Activated CD4-positive, CD25-positive, alpha-beta regulatory T cell (primary cell): ENCODE results near the gene VTCN1.
A peak's percentile ranks its signal among the peaks of the same experiment; 100 is the strongest.
"Not testable (repeated sequence)": the region's sequence is repeated elsewhere in the genome, so short reads cannot be mapped to it uniquely, and the experiment has no call there.

ENCODE experiments used
- DNase-seq, 4 experiments: peaks; one replicate each; lab custom pipeline; 2025; lab: John Stamatoyannopoulos, UW

Gene VTCN1

DNA sequence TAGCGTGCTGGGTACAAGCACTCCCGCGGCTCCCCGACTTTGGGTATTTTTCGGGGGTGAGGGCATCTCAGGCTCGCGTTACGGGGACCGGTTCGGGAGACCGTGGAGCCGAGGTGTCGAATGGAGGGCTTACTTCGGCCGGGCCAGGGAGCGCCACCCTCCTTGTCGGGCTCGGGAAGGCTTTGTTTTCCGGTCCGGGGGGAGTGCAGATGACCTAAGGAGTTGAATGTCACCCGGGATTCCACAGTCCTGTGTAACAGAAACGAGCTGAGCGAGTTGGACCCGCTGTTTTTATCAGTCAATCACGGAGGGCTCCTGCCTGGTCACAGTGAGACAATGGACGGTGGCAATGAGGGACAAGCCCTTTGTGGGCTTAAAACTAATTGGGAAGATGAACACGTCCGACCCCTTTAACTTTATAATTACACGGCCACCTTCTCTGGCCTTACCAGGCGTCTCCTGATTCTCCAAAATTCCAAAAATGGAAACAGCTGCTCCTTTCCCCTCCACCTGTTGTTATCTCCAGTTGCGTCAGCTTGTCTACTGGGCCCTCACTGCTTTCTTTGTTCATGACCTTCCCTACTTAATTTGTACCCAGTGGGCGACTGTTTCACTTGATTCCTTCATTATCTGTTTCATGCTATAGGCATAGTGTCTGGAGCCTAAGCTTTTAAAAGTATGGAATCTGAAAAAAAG is 88.2 kb downstream of the VTCN1 start:
- no peak for DNase-seq

GRCh38 chr1:117121589-117122329 is 89.0 kb downstream of the VTCN1 start, which contains the start of gene TRIM45:
Gene TRIM45, minus strand, starts transcription at chr1:117121749. Its CDS starts 548 bp downstream, at chr1:117121201.
- peak; percentile 51 to 68 (median 60) for DNase-seq

DNA sequence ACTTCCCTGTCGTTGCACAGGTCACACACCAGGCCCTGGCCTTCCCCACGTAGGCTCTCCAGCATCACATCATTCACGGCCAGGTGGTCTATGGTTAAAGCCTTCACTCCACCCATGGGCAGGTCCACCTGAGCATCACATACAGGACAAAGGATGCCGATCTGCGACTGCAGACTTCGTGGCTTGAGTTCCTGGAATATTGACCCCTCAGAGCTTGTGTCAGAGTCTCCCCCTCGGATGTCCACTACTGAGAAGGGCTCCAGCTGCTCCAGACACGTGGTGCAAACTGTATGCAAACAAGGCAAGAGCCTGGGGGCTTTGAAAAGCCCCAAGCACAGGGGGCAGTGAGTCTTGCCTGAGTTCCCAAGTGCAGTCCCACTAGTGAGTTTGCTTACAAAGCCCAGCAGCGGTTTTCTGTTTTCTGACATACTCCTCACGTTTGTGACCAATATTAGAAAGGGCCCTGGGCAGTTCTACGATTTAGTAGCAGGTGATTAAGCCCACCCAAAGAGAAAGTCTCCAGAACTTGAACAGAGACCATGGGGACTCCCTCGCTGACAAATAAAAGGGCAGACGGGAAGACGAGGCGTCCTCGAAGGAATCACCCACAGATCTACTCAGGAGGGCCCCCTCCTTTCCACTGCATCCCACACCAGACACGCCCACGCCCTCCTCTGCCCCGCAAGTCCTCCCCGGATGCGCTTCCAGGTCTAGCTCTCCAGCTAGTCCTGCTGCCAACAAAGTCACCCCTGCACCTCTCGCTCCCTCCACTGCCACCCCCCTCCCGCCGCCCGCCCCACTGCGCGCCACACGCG is 89.7 kb downstream of the VTCN1 start:
- no peak for DNase-seq

DNA sequence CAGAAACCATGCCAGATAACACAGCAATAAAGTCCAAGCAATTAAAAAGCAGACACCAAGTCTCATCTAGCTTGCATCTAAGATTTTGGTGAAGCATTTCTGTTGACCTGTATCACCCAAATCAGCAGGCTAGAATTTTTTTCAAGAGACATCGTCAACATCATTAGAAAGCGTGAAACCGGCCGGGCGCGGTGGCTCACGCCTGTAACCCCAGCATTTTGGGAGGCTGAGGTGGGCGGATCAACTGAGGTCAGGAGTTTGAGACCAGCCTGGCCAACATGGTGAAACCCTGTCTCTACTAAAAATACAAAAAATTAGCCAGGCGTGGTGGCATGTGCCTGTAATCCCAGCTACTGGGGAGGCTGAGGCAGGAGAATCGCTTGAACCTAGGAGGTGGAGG is 91.6 kb downstream of the VTCN1 start:
- not testable (repeated sequence) for DNase-seq

GRCh38 chr1:117118137-117118536 is 92.6 kb downstream of the VTCN1 start:
- DNase-seq, result no peak

- no peak for DNase-seq
These were observed 93.0 kb downstream of the VTCN1 start for GRCh38 chr1:117117697-117118096.

- no peak for DNase-seq
These were observed 94.0 kb downstream of the VTCN1 start for GRCh38 chr1:117116784-117117130.

DNA sequence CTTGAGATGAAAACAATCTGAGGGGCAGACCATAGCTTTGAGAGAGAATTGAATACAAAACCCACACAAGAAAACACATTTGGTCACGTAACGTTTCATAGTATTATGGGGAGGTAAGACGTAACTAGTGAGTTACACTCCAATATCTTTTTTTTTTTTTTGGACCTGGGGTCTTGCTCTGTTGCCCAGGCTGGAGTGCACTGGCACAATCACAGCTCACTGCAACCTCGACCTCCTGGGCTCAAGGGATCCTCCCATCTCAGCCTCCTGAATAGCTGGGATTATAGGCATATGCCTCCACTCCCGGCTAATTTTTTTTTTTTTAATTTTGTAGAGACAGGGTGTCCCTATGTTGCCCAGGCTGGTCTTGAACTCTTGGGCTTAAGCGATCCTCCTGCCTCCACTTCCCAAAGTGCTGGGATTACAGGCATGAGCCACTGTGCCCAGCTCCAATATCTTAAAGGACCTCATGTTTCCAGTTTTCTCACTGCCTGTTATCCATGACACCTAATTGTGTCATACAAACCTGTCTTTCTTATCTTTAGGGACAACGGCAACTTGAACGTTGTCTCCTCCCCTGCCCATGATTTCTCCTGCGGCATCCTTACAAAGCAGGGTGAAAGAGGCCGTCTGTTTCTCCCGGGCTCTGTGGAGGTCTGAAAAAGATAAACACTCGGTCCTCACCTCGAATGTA is 94.5 kb downstream of the VTCN1 start:
- DNase-seq, result no peak

DNA sequence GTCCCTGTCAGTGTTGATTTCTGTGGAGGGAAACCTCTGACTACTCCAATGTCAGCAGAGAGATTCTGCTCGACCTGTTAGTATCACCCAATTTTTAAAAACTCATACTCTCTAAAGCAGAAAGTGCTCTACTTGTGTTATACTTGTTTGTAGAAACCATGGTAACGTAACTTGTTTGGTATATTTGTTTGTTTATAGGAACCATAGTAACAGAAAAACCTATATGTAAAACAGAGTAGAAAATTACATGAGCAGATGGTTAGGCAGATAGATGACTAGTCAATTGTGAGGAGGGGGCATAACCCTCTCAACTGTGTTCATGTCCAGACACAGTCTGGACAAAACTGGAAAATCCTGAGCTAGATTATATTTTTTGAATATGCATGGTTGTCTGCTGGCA is 95.8 kb downstream of the VTCN1 start:
- no peak for DNase-seq

- DNase-seq, result no peak
These were observed 97.5 kb downstream of the VTCN1 start for GRCh38 chr1:117113199-117113598.

- DNase-seq, result no peak
These were observed 98.5 kb downstream of the VTCN1 start for GRCh38 chr1:117112047-117112717.

DNA sequence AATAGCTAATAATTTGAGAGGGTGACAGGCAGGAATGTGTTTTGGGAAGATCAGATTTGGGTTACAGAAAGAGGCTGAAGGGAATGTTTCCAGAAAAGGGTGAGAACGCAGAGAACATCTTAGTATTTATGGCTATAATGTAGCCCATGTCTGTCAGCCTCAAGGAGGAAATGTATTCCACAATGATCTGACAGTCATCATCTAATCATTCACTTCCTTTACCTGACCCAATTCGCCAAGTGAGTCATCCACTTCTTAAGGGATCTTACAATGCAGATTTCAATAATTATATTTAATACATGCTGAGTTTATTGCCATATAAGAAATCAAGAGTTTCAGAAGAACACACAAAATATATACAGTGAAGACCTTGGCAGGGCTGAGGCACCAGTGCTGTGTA is 100.0 kb downstream of the VTCN1 start:
- no peak for DNase-seq

DNA sequence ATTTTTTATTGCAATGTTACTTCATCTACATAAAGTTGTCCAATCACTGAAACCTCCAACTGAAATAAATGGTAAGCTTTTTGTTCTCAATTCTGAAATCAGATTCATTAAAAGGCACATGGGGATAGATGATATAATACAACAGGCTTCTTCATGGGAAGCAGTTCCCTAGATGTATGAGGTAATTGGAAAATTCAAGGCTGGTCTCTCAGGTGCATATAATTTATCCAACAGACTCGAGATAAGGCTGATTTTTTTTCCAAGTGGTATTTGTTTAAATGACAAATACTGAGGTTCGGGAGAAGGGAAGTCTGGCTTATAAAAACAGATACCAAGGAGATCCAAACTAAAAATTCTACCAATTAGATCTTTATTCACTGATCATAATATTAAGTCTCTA is 103.4 kb downstream of the VTCN1 start:
- DNase-seq, result no peak

- no peak for DNase-seq
These were observed 104.2 kb downstream of the VTCN1 start for GRCh38 chr1:117106478-117106877.

GRCh38 chr1:117105722-117106121 is 105.0 kb downstream of the VTCN1 start:
- no peak for DNase-seq

- no peak for DNase-seq
These were observed 105.7 kb downstream of the VTCN1 start for GRCh38 chr1:117104986-117105385.

GRCh38 chr1:117101858-117102257 is 108.9 kb downstream of the VTCN1 start:
- DNase-seq, result not testable (repeated sequence)

DNA sequence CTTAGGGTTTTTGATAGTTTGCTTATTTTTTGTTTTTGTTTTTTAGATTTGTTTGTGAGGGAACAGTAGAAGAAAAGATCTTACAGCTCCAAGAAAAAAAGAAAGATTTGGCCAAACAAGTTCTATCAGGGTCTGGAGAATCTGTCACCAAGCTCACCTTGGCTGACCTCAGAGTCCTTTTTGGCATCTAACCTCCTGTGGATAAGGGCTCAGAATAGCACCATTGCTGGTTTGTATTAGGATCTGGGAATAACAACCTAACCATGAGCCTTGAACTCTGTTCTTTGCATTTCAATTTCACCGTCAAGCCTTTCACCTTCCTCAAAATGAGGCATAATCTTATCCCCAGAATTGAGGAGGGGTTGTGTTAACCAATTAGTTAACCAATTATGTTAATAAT is 109.4 kb downstream of the VTCN1 start:
- DNase-seq, result no peak

- no peak for DNase-seq
These were observed 112.3 kb downstream of the VTCN1 start for GRCh38 chr1:117098287-117098890.

- DNase-seq, result no peak
These were observed 113.3 kb downstream of the VTCN1 start for GRCh38 chr1:117097443-117097842.

GRCh38 chr1:117096951-117097408 is 113.7 kb downstream of the VTCN1 start:
- DNase-seq, result no peak
